ENCODE results near the gene FSCB. TPM values are rescaled to one million over a fixed set of nuclear protein-coding genes. Genes with fewer than 3 reads are reported as not detected.

Gene FSCB, protein sequence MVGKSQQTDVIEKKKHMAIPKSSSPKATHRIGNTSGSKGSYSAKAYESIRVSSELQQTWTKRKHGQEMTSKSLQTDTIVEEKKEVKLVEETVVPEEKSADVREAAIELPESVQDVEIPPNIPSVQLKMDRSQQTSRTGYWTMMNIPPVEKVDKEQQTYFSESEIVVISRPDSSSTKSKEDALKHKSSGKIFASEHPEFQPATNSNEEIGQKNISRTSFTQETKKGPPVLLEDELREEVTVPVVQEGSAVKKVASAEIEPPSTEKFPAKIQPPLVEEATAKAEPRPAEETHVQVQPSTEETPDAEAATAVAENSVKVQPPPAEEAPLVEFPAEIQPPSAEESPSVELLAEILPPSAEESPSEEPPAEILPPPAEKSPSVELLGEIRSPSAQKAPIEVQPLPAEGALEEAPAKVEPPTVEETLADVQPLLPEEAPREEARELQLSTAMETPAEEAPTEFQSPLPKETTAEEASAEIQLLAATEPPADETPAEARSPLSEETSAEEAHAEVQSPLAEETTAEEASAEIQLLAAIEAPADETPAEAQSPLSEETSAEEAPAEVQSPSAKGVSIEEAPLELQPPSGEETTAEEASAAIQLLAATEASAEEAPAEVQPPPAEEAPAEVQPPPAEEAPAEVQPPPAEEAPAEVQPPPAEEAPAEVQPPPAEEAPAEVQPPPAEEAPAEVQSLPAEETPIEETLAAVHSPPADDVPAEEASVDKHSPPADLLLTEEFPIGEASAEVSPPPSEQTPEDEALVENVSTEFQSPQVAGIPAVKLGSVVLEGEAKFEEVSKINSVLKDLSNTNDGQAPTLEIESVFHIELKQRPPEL
- not detected in 2 replicates for total RNA-seq

DNA sequence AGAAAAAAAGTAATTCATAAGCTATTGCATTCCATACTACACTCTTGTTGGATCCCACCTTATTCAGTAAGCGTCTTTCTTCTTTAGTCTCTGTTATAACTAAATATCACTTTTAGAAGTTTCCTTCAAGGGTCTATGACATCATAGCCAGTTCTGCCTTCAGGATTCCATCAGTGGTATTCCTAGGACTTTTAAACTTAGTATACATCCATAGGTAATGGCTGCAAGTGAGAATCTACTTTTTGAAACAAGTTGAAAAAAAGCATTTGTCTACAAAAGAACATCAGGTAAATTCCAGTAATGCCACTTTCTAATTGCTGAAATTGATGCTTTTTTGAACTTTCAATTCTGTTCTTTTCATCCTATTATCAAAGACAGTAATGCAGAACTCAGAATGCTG, at the start of gene FSCB:
FSCB (minus strand) TSS at position 101 of the 400 bp plus-strand sequence. CDS start 296 bp downstream, outside the sequence.

All from bronchus fibroblast of lung (primary cell).